Measurements from ENCODE around the gene PPP1R13B.

The PPP1R13B gene

DNA sequence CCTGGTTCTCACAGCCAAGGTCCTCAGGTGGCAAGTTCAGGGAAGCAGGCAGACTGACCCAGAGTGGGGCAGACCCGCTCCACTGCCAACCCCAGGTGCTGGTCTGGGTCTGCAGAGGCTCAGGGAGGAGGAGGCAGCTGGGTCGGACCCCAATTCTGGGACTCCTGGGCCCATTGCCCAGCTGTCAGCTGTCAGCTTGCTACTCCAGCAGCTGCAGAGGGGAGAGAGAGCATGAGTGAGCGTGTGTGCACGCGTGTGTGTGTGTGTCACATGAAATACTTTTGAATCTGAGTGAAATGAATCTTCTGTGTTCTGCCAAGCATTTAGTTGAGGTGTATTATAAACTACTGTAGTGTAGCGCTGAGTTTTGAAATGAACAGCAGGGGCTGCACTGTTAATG is 162.9 kb downstream of the PPP1R13B start (continued):
- TF ChIP-seq ZNF664 (tag by site-specific recombination; IDR thresholded peaks at IDR 0.05) (no peak), ZNF140 (tag by site-specific recombination; IDR thresholded peaks at IDR 0.05) (no peak), ZNF600 (tag by site-specific recombination; IDR thresholded peaks at IDR 0.05) (no peak), ZNF768 (tag by site-specific recombination; IDR thresholded peaks at IDR 0.05) (no peak), ZNF2 (tag by site-specific recombination; IDR thresholded peaks at IDR 0.05) (no peak), HOXD13 (CRISPR knock-in tag; IDR thresholded peaks at IDR 0.05; ENCODE audit: borderline replicate concordance) (no peak)
- TF ChIP-seq, protein P1, sequence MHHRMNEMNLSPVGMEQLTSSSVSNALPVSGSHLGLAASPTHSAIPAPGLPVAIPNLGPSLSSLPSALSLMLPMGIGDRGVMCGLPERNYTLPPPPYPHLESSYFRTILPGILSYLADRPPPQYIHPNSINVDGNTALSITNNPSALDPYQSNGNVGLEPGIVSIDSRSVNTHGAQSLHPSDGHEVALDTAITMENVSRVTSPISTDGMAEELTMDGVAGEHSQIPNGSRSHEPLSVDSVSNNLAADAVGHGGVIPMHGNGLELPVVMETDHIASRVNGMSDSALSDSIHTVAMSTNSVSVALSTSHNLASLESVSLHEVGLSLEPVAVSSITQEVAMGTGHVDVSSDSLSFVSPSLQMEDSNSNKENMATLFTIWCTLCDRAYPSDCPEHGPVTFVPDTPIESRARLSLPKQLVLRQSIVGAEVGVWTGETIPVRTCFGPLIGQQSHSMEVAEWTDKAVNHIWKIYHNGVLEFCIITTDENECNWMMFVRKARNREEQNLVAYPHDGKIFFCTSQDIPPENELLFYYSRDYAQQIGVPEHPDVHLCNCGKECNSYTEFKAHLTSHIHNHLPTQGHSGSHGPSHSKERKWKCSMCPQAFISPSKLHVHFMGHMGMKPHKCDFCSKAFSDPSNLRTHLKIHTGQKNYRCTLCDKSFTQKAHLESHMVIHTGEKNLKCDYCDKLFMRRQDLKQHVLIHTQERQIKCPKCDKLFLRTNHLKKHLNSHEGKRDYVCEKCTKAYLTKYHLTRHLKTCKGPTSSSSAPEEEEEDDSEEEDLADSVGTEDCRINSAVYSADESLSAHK (tag by site-specific recombination; IDR thresholded peaks at IDR 0.05) = no peak
- TF ChIP-seq, protein P2, sequence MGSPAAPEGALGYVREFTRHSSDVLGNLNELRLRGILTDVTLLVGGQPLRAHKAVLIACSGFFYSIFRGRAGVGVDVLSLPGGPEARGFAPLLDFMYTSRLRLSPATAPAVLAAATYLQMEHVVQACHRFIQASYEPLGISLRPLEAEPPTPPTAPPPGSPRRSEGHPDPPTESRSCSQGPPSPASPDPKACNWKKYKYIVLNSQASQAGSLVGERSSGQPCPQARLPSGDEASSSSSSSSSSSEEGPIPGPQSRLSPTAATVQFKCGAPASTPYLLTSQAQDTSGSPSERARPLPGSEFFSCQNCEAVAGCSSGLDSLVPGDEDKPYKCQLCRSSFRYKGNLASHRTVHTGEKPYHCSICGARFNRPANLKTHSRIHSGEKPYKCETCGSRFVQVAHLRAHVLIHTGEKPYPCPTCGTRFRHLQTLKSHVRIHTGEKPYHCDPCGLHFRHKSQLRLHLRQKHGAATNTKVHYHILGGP (tag by site-specific recombination; IDR thresholded peaks at IDR 0.05) = no peak

Measured in HEK293 (cell line).